ENCODE measurements around the gene UACA. TPM values are rescaled to one million over a fixed set of nuclear protein-coding genes. Genes with fewer than 3 reads are reported as not detected.
"Not testable (repeated sequence)": the region's sequence is repeated elsewhere in the genome, so short reads cannot be mapped to it uniquely, and the experiment has no call there.

UACA gene
- total RNA-seq, 1 donor: 149 TPM

- peak; percentile 45 for DNase-seq (ENCODE audit: low read depth)
- TF ChIP-seq CTCF (IDR thresholded peaks at IDR 0.05; ENCODE audit: insufficient read depth, low read length): peak; percentile 17
- no peak overlapping the region for H3K4me3 ChIP-seq (ENCODE audit: low read depth, low read length)
Measured at GRCh38 chr15:70670680-70671079, 92.7 kb downstream of the UACA start.

DNA sequence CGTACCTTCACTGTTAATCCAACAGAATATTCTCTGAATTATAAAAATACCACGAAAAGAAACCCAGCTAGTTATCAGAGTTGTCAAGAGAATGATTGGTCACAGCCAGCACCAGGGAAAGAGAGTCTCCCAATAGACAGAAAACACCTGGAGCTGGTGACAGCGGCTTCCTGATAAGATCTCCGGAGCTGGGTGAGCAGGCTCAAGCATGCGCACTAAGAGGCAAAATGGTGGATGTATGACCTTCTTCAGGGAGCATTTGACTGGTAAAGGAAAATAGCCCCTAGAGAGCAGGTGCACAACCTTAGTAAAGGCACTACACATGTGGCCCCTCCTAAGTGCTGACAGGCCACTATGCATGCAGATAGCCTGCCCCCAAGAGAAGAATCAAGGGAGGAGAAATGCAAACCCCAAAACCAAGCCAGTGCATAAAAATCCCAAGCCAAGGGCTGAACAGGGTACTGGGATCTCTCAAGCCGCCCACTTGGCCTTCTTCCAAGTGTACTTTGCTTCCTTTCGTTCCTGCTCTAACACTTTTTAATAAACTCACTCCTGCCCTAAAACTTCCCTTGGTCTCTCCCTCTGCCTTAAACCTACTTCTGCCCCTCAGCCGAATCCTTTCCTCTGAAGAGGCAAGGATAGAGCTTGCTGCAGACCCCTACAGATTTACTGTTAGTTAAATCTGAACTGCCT lies 93.2 kb downstream of the UACA start:
- TF ChIP-seq CTCF (IDR thresholded peaks at IDR 0.05; ENCODE audit: insufficient read depth, low read length): no peak
- DNase-seq (ENCODE audit: low read depth): peak; percentile 28
- no peak overlapping the region for H3K4me3 ChIP-seq (ENCODE audit: low read depth, low read length)

- DNase-seq (ENCODE audit: low read depth): no peak
- TF ChIP-seq CTCF (IDR thresholded peaks at IDR 0.05; ENCODE audit: insufficient read depth, low read length): no peak
- no peak overlapping the region for H3K4me3 ChIP-seq (ENCODE audit: low read depth, low read length)
Measured at GRCh38 chr15:70669006-70669602, 94.3 kb downstream of the UACA start.

- DNase-seq (ENCODE audit: low read depth): no peak
- no peak for TF ChIP-seq CTCF (IDR thresholded peaks at IDR 0.05; ENCODE audit: insufficient read depth, low read length)
- no peak overlapping the region for H3K4me3 ChIP-seq (ENCODE audit: low read depth, low read length)
Measured at GRCh38 chr15:70665599-70665998, 97.8 kb downstream of the UACA start.

GRCh38 chr15:70664494-70664893 lies 98.9 kb downstream of the UACA start:
- DNase-seq (ENCODE audit: low read depth): no peak
- no peak for TF ChIP-seq CTCF (IDR thresholded peaks at IDR 0.05; ENCODE audit: insufficient read depth, low read length)
- H3K4me3 ChIP-seq (ENCODE audit: low read depth, low read length): no peak overlapping the region

DNA sequence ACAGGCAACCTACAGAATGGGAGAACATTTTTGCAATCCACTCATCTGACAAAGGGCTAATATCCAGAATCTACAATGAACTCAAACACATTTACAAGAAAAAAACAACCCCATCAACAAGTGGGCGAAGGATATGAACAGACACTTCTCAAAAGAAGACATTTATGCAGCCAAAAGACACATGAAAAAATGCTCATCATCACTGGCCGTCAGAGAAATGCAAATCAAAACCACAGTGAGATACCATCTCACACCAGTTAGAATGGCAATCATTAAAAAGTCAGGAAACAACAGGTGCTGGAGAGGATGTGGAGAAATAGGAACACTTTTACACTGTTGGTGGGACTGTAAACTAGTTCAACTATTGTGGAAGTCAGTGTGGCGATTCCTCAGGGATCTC lies 100.3 kb downstream of the UACA start:
- DNase-seq (ENCODE audit: low read depth); H3K4me3 ChIP-seq (ENCODE audit: low read depth, low read length): not testable (repeated sequence)

- TF ChIP-seq CTCF (IDR thresholded peaks at IDR 0.05; ENCODE audit: insufficient read depth, low read length): no peak
- no peak overlapping the region for H3K4me3 ChIP-seq (ENCODE audit: low read depth, low read length)
- no peak for DNase-seq (ENCODE audit: low read depth)
Measured at GRCh38 chr15:70659662-70660061, 103.7 kb downstream of the UACA start.

Data from fibroblast of the aortic adventitia (primary cell).